CD4-positive, alpha-beta T cell treated with Interleukin-12 subunit alpha and Interleukin-12 subunit beta, for 1 hour (primary cell): ENCODE results near the gene TMEM86B.
A peak's percentile ranks its signal among the peaks of the same experiment; 100 is the strongest.

ENCODE experiments used
- DNase-seq: peaks from one replicate; pipeline ENCODE4 v3.0.0-alpha.2; 2020

The TMEM86B gene

GRCh38 chr19:55228403-55229031, at the start of gene TMEM86B:
Gene TMEM86B (minus strand): TSS chr19:55228763. CDS start chr19:55228741, 22 bp downstream.
- DNase-seq: no peak

- DNase-seq: no peak
Measured at GRCh38 chr19:55277494-55277893, 48.9 kb upstream of the TMEM86B start.

GRCh38 chr19:55276720-55277430, 48.3 kb upstream of the TMEM86B start:
- peak; percentile 40 for DNase-seq

GRCh38 chr19:55275851-55276719, 47.5 kb upstream of the TMEM86B start:
- peak; percentile 52 for DNase-seq

GRCh38 chr19:55273978-55274707, 45.6 kb upstream of the TMEM86B start:
- DNase-seq: no peak

- DNase-seq: no peak
Measured at GRCh38 chr19:55272142-55272541, 43.6 kb upstream of the TMEM86B start.

- no peak for DNase-seq
Measured at GRCh38 chr19:55270172-55270942, 41.8 kb upstream of the TMEM86B start.

- DNase-seq: no peak
Measured at GRCh38 chr19:55269299-55269698, 40.7 kb upstream of the TMEM86B start.

GRCh38 chr19:55266840-55267239, 38.3 kb upstream of the TMEM86B start:
- no peak for DNase-seq

- no peak for DNase-seq
Measured at GRCh38 chr19:55266404-55266803, 37.8 kb upstream of the TMEM86B start.

GRCh38 chr19:55265723-55266386, 37.3 kb upstream of the TMEM86B start:
- DNase-seq: no peak

- no peak for DNase-seq
Measured at GRCh38 chr19:55265173-55265572, 36.6 kb upstream of the TMEM86B start.

GRCh38 chr19:55264531-55264930, 36.0 kb upstream of the TMEM86B start:
- no peak for DNase-seq

- no peak for DNase-seq
Measured at GRCh38 chr19:55262359-55262758, 33.8 kb upstream of the TMEM86B start.

GRCh38 chr19:55261671-55262126, 33.1 kb upstream of the TMEM86B start:
- DNase-seq: no peak

GRCh38 chr19:55259540-55260210, 31.1 kb upstream of the TMEM86B start:
- DNase-seq: no peak

GRCh38 chr19:55258828-55259539, 30.4 kb upstream of the TMEM86B start, which contains the start of gene PPP6R1:
Gene PPP6R1 (minus strand): TSS chr19:55259017. CDS start chr19:55247103, 11,914 bp downstream.
- peak; percentile 96 for DNase-seq

GRCh38 chr19:55258476-55258827, 29.9 kb upstream of the TMEM86B start:
- peak; percentile 62 for DNase-seq

GRCh38 chr19:55257461-55258420, 29.2 kb upstream of the TMEM86B start:
- peak; percentile 16 for DNase-seq
